HL-60 (cell line): Measurements from ENCODE around the gene SCG3.

ENCODE experiments used
- DNase-seq, 2 experiments: peaks; one replicate each; pipeline ENCODE4 v3.0.0-alpha.2; 2010 to 2020; ENCODE audit warnings: low read depth in 1 of 2, low spot score in 1 of 2
- H3K27ac ChIP-seq: fragments of 250-450 bp; sonication (Bioruptor Pico); replicated peaks from 2 replicates; pipeline ENCODE4 v1.5.1; 2020; ENCODE audit warnings: mild to moderate bottlenecking, moderate library complexity
- H3K27me3 ChIP-seq: fragments of 250-450 bp; sonication (Bioruptor Pico); 2 replicates; pipeline ENCODE4 v1.5.1; 2021; ENCODE audit warnings: mild to moderate bottlenecking, moderate library complexity; ENCODE audit not compliant: insufficient read depth, poor library complexity, severe bottlenecking
- H3K4me3 ChIP-seq: replicated peaks from 2 replicates; pipeline ENCODE4 v1.5.1; 2011; ENCODE audit warnings: mild to moderate bottlenecking, control low read depth, low read length; ENCODE audit not compliant: insufficient read depth
- CTCF ChIP-seq: IDR thresholded peaks from one replicate; pipeline ENCODE4 v1.5.1; 2011; ENCODE audit warnings: low read length, control low read depth, inconsistent platforms; ENCODE audit not compliant: insufficient read depth
- GABPA ChIP-seq: IDR thresholded peaks from 2 replicates; pipeline ENCODE4 v1.6.1; 2012; ENCODE audit warnings: low read depth
- POLR2AphosphoS5 ChIP-seq: IDR thresholded peaks from 2 replicates; pipeline ENCODE4 v1.6.1; 2012; ENCODE audit warnings: low read depth
- SPI1 ChIP-seq: IDR thresholded peaks from 2 replicates; pipeline ENCODE4 v1.6.1; 2012; ENCODE audit warnings: low read depth, mild to moderate bottlenecking, borderline replicate concordance
- TF ChIP-seq, protein P1 (sequence below): IDR thresholded peaks from 2 replicates; pipeline ENCODE4 v1.6.1; 2012; ENCODE audit warnings: low read depth; ENCODE audit not compliant: insufficient replicate concordance

The SCG3 gene

GRCh38 chr15:51754267-51754666, 73.0 kb downstream of the SCG3 start:
- DNase-seq, result peak in 1 of 2 experiments; percentile 36
- no peaks in the 10 kb centered on the region for H3K27me3 ChIP-seq
- H3K27ac ChIP-seq, result peak overlapping the region; percentile 55
- TF ChIP-seq SPI1, result peak; percentile 79
- TF ChIP-seq, protein P1, sequence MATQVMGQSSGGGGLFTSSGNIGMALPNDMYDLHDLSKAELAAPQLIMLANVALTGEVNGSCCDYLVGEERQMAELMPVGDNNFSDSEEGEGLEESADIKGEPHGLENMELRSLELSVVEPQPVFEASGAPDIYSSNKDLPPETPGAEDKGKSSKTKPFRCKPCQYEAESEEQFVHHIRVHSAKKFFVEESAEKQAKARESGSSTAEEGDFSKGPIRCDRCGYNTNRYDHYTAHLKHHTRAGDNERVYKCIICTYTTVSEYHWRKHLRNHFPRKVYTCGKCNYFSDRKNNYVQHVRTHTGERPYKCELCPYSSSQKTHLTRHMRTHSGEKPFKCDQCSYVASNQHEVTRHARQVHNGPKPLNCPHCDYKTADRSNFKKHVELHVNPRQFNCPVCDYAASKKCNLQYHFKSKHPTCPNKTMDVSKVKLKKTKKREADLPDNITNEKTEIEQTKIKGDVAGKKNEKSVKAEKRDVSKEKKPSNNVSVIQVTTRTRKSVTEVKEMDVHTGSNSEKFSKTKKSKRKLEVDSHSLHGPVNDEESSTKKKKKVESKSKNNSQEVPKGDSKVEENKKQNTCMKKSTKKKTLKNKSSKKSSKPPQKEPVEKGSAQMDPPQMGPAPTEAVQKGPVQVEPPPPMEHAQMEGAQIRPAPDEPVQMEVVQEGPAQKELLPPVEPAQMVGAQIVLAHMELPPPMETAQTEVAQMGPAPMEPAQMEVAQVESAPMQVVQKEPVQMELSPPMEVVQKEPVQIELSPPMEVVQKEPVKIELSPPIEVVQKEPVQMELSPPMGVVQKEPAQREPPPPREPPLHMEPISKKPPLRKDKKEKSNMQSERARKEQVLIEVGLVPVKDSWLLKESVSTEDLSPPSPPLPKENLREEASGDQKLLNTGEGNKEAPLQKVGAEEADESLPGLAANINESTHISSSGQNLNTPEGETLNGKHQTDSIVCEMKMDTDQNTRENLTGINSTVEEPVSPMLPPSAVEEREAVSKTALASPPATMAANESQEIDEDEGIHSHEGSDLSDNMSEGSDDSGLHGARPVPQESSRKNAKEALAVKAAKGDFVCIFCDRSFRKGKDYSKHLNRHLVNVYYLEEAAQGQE, result no peak
- TF ChIP-seq GABPA, result no peak
- TF ChIP-seq CTCF, result no peak
- TF ChIP-seq POLR2AphosphoS5, result no peak
- no peak overlapping the region for H3K4me3 ChIP-seq

- TF ChIP-seq, protein P1, result no peak
- peak; percentile 12; the same call in 1 of the 2 replicates for TF ChIP-seq SPI1
- peak in 1 of 2 experiments; percentile 49 for DNase-seq
- Histone ChIP-seq H3K4me3 (no peak overlapping the region), H3K27ac (peak overlapping the region; percentile 55), H3K27me3 (no peaks in the 10 kb centered on the region)
These were observed 74.5 kb downstream of the SCG3 start for GRCh38 chr15:51755790-51756189.

DNA sequence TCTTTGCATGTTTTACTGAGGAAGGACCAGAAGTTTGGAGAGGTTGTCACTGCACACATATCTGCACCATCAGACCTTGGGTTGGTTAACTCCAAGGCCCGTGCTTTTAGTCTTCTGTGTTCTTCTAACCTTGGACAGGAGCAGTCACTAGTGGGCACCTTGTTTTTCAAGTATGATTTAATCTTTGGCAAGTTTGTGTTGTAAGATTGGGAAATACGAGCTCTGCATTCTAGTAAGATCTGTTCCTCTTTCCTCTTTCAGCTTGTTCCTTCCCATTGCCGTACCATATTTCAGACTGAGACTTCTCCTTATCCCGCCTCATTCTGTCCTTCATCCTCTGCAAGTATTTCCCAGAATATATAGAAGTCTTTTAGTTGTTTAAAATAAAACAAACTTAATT, 75.2 kb downstream of the SCG3 start:
- no peak for TF ChIP-seq POLR2AphosphoS5
- TF ChIP-seq SPI1, result peak; percentile 95
- Histone ChIP-seq H3K27me3 (no peaks in the 10 kb centered on the region), H3K4me3 (no peak overlapping the region), H3K27ac (peak overlapping the region; percentile 55)
- peak; percentile 73 for DNase-seq

DNA sequence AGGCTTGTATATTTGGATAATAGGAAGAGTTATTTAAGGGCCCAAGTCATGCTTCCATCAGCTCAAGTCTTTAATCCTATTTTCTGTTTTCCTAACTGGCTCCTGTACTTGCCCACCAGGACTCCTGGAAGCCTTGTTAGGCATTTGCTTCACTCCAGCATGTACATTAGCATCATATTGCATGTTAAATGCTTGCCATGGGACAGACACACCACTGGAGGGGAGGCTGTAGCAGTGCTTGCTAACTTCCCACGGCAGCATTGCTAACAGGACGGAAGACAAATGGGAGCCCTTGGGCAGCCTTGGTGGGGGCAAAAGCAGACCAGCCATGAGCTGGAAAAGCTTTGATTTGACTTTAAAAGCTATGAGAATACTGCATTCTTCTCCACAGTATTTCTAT, 76.1 kb downstream of the SCG3 start:
- Histone ChIP-seq H3K27me3 (no peaks in the 10 kb centered on the region), H3K27ac (no peak overlapping the region), H3K4me3 (no peak overlapping the region)
- no peak for TF ChIP-seq SPI1
- TF ChIP-seq, protein P1, result no peak
- no peak for TF ChIP-seq POLR2AphosphoS5
- TF ChIP-seq GABPA, result no peak
- no peak for DNase-seq

DNA sequence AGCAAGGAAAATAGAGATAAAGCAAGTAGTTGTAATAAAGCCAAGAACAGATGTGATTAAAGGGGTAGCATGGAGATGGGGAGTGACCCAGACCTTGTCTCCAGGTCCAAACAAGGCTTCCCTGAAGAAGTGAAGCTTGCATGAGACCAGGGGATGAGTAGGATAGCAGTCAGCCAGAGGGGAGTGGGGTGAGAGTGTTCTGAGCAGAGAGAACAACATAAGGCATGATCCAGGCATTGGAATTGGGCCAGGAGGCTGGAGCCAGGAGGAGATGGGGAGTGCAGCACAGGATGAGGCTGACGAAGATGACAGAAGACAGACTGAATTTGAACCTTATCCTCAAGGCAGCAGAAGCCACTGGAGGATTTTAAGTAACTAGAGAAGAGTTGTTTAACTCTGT, 77.3 kb downstream of the SCG3 start:
- Histone ChIP-seq H3K4me3 (no peak overlapping the region), H3K27ac (no peak overlapping the region), H3K27me3 (no peaks in the 10 kb centered on the region)
- DNase-seq, result no peak
- TF ChIP-seq POLR2AphosphoS5, result no peak
